ENCODE results near the gene DOCK4. TPM values are rescaled to one million over a fixed set of nuclear protein-coding genes. Genes with fewer than 3 reads are reported as not detected.

Gene DOCK4
- total and polyA plus RNA-seq, 3 donors from 2014 or later: 5.4 to 17.1 (median 12.4) TPM

- no peak for TF ChIP-seq POLR2A (IDR thresholded peaks at IDR 0.05)
- Histone ChIP-seq H3K9me3 (no peaks in the 10 kb centered on the region), H3K27me3 (no peaks in the 10 kb centered on the region), H3K36me3 (ENCODE audit: low read depth, missing control alignments) (no peaks in the 10 kb centered on the region), H3K4me1 (no peaks in the 10 kb centered on the region), H3K27ac (no peak overlapping the region), H3K4me3 (no peak overlapping the region)
- no peak for DNase-seq
- WGBS, 2 donors: 88 to 95% methylated on average over 7 of the region's 7 CpGs
- intact Hi-C loops (cut with DNase I; ENCODE audit: low total_unique reads): no loop called here
Observed at GRCh38 chr7:112021379-112022044, 184.7 kb downstream of the DOCK4 start.

DNA sequence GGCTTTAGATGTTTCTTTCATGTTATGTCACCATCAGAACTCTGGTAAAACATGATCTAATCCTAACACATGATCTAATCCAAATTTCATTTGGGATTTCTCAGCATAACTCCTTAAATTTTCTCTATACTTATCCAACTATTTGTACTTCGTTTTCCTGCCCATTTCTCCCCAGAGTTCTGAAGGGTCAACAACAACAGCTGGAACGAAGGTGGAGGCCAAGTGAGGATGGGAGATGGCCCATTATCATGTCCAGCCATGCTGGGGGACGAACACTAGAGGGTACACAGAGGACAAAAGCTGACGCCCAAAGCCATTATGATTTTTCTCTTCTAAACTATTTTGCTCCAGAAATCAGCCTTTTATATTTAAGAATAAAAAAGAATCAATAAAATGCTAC, 185.4 kb downstream of the DOCK4 start:
- Histone ChIP-seq H3K27ac (peak overlapping the region in 1 of 2 donors; percentile 28), H3K9me3 (no peaks in the 10 kb centered on the region), H3K36me3 (ENCODE audit: low read depth, missing control alignments) (no peaks in the 10 kb centered on the region), H3K4me3 (no peak overlapping the region), H3K4me1 (no peaks in the 10 kb centered on the region), H3K27me3 (no peaks in the 10 kb centered on the region)
- intact Hi-C loops (cut with DNase I; ENCODE audit: low total_unique reads): no loop called here
- TF ChIP-seq, protein P1, sequence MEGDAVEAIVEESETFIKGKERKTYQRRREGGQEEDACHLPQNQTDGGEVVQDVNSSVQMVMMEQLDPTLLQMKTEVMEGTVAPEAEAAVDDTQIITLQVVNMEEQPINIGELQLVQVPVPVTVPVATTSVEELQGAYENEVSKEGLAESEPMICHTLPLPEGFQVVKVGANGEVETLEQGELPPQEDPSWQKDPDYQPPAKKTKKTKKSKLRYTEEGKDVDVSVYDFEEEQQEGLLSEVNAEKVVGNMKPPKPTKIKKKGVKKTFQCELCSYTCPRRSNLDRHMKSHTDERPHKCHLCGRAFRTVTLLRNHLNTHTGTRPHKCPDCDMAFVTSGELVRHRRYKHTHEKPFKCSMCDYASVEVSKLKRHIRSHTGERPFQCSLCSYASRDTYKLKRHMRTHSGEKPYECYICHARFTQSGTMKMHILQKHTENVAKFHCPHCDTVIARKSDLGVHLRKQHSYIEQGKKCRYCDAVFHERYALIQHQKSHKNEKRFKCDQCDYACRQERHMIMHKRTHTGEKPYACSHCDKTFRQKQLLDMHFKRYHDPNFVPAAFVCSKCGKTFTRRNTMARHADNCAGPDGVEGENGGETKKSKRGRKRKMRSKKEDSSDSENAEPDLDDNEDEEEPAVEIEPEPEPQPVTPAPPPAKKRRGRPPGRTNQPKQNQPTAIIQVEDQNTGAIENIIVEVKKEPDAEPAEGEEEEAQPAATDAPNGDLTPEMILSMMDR (IDR thresholded peaks at IDR 0.05): no peak
- TF ChIP-seq POLR2A (IDR thresholded peaks at IDR 0.05): no peak
- WGBS, 2 donors: 54 to 63% methylated on average over 4 of the region's 4 CpGs
- DNase-seq: peak; percentile 30

DNA sequence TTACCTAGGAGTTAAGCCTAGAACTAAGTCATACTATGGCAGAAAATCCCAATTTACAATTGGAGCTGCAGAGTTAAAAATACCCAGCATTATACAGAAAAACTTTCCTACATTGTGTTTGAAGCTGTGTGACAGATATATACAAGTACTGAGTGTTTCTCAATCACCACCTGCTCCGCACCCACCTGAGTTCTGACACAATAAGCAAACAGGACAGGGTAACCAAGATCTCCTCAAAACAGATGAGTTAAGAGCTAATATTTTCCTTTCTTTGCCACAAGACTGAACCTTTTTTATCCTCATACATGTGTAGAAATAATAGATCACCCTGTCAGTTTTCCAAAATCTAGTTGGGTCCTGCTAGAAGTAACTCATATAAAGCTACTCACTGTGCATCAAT, 186.3 kb downstream of the DOCK4 start:
- no peak overlapping the region for H3K4me3 ChIP-seq
- H3K9me3 ChIP-seq: no peaks in the 10 kb centered on the region
- intact Hi-C loops (cut with DNase I; ENCODE audit: low total_unique reads): no loop called here
- WGBS, 2 donors: 92 to 96% methylated on average over 1 of the region's 1 CpG
- TF ChIP-seq, protein P1 (IDR thresholded peaks at IDR 0.05): no peak
- no peak for TF ChIP-seq POLR2A (IDR thresholded peaks at IDR 0.05)
- no peaks in the 10 kb centered on the region for H3K27me3 ChIP-seq
- H3K4me1 ChIP-seq: peaks cover 3% of the 10 kb centered on the region
- no peaks in the 10 kb centered on the region for H3K36me3 ChIP-seq (ENCODE audit: low read depth, missing control alignments)
- H3K27ac ChIP-seq: peak overlapping the region in 1 of 2 donors; percentile 28
- DNase-seq: no peak

GRCh38 chr7:112018305-112019030, 187.7 kb downstream of the DOCK4 start:
- H3K36me3 ChIP-seq (ENCODE audit: low read depth, missing control alignments): no peaks in the 10 kb centered on the region
- TF ChIP-seq POLR2A (IDR thresholded peaks at IDR 0.05): no peak
- TF ChIP-seq, protein P1 (IDR thresholded peaks at IDR 0.05): no peak
- no peaks in the 10 kb centered on the region for H3K27me3 ChIP-seq
- H3K4me3 ChIP-seq: no peak overlapping the region
- H3K27ac ChIP-seq: no peak overlapping the region
- intact Hi-C loops (cut with DNase I; ENCODE audit: low total_unique reads): no loop called here
- no peaks in the 10 kb centered on the region for H3K9me3 ChIP-seq
- H3K4me1 ChIP-seq: peaks cover 3% of the 10 kb centered on the region
- DNase-seq: no peak

DNA sequence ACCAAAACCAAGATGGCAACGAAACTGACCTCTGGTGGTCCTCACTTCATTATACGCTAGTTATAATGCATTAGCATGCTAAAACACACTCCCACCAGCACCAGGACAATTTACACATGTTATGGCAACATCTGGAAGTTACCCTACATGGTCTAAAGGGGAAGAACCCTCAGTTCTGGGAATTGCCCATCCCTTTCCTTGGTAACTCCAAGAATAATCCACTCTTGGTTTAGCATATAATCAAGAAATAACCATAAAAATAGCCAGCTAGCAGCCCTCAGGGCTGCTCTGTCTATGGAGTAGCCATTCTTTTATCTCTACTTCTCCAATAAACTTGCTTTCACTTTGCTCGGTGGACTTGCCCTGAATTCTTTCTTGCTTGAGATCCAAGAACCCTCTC, 191.1 kb downstream of the DOCK4 start:
- Histone ChIP-seq H3K4me3 (no peak overlapping the region), H3K9me3 (no peaks in the 10 kb centered on the region), H3K27ac (no peak overlapping the region), H3K27me3 (no peaks in the 10 kb centered on the region), H3K36me3 (ENCODE audit: low read depth, missing control alignments) (no peaks in the 10 kb centered on the region), H3K4me1 (peaks cover 8% of the 10 kb centered on the region)
- intact Hi-C loops (cut with DNase I; ENCODE audit: low total_unique reads): no loop called here
- TF ChIP-seq POLR2A (IDR thresholded peaks at IDR 0.05): no peak
- TF ChIP-seq, protein P1 (IDR thresholded peaks at IDR 0.05): no peak
- WGBS, 2 donors: 93 to 94% methylated on average over 3 of the region's 3 CpGs
- DNase-seq: no peak

Data from testis (tissue), 3 donors.